Stimulated activated CD8-positive, alpha-beta memory T cell treated with anti-CD3 and anti-CD28 coated beads, Interleukin-15, amount 100 ng/mL, for 48 hours (primary cell): ENCODE results near the gene QPCTL.
"Not testable (repeated sequence)": the region's sequence is repeated elsewhere in the genome, so short reads cannot be mapped to it uniquely, and the experiment has no call there.

Experiments used
- DNase-seq, 2 donors: peaks; one replicate each; pipeline ENCODE4 v3.0.0-alpha.2; 2020; ENCODE audit warnings: low read depth in 2 of 2

Gene QPCTL

GRCh38 chr19:45676851-45677263, 15.6 kb upstream of the QPCTL start:
- DNase-seq = peak in 1 of 2 donors; percentile 44

DNA sequence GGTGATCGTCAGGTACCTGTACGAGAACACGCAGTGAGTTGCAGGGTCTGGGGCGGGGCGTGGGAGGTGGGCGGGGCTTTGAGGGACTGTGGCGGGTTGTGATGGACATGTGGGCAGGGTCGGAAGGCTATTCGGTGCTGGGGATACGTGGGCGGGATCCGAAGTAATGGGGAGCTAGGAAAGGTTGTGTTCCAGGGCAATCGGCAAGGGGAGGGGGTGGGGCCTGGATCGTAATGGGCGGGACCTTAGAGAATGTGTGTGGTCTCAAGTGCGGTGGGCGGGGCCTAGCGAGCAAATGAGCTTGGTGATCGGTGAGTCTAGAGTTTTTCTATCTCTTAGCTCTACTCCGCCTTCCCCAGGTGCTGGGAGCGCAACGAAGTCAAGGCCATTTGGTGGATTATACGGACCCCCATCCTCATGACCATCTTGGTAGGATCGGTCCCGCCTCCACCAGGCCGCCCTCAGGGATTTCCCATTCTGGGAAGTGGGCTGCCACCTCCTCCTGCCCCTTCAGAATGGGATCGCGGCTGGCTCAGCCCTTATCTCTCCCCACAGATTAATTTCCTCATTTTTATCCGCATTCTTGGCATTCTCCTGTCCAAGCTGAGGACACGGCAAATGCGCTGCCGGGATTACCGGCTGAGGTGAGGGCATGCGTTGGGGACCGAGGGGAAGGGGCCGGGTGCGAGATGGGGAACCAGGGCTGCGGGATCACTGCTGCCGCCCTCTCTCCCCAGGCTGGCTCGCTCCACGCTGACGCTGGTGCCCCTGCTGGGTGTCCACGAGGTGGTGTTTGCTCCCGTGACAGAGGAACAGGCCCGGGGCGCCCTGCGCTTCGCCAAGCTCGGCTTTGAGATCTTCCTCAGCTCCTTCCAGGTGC, 14.9 kb upstream of the QPCTL start:
- peak; percentile 66 to 84 for DNase-seq

GRCh38 chr19:45681391-45682015, 11.0 kb upstream of the QPCTL start:
- DNase-seq = peak; percentile 79 to 85

GRCh38 chr19:45682117-45682516, 10.3 kb upstream of the QPCTL start:
- DNase-seq = no peak

DNA sequence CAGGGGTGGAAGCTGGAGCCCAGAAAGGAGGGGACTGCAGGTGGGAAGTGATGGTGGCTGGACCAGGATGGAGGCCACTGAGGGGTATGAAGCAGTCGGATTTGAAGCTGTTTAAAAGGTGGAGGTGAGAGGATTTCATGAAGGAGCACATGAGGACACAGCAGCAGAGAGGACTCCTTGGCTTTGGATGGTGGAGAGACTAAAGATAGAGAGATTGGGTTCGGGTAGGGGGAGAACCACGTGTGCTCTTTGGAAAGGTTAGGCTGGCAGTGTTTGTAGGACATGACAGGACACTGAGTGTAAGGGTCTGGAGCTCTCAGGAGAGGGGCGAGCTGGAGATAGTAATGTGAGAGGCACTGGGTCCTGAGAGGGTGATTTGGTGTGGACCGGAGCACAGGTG, 9.6 kb upstream of the QPCTL start:
- DNase-seq = no peak

DNA sequence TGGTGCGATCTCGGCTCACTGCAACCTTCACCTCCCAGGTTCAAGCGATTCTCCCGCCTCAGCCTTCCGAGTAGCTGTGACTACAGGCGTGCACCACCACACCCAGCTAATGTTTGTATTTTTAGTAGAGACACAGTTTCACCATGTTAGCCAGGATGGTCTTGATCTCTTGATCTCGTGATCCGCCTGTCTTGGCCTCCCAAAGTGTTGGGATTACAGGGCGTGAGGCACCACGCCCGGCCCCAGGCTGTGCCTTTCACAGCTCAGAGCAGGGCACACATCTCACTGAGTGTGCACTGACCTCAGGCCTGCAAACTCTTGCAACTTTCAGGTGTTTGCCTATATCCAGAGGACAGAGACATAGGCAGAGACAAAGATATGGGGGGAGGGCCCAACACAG, 7.4 kb upstream of the QPCTL start:
- not testable (repeated sequence) for DNase-seq

- DNase-seq = no peak
Observed at GRCh38 chr19:45687599-45687998, 4.9 kb upstream of the QPCTL start.

- peak; percentile 86 to 90 for DNase-seq
Observed at GRCh38 chr19:45691516-45692186, 815 bp upstream of the QPCTL start, which contains the start of gene SNRPD2. SNRPD2 (minus strand) TSS chr19:45691953; CDS start chr19:45691888, 65 bp downstream.

GRCh38 chr19:45693106-45693788, 781 bp downstream of the QPCTL start:
- peak; percentile 61 to 66 for DNase-seq

GRCh38 chr19:45701676-45702075, 9.2 kb downstream of the QPCTL start:
- DNase-seq = no peak

- DNase-seq = no peak
Observed at GRCh38 chr19:45705115-45705514, 12.6 kb downstream of the QPCTL start.

GRCh38 chr19:45705710-45706415, 13.4 kb downstream of the QPCTL start:
- DNase-seq = no peak

- no peak for DNase-seq
Observed at GRCh38 chr19:45710356-45711130, 18.1 kb downstream of the QPCTL start.

GRCh38 chr19:45711851-45712698, 19.6 kb downstream of the QPCTL start:
- DNase-seq = no peak

DNA sequence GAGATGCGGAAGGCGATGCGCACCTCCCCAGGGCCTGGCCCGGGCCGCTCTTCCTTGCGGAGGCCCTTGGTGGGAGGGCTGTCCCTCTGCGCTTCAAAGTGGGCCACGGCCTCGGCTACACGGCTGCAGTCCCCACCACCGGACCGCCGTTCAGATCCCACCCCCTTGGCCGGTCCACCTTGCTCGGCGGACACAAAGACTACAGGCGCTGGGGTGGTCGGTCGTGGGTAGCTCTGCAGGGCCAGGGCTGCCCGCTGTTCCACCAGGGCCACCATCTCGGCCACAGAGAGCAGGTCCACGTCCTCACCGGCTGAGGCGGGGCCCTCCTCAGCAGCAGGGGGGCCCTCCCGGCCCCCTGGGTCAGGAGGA, 20.2 kb downstream of the QPCTL start:
- DNase-seq = no peak

DNA sequence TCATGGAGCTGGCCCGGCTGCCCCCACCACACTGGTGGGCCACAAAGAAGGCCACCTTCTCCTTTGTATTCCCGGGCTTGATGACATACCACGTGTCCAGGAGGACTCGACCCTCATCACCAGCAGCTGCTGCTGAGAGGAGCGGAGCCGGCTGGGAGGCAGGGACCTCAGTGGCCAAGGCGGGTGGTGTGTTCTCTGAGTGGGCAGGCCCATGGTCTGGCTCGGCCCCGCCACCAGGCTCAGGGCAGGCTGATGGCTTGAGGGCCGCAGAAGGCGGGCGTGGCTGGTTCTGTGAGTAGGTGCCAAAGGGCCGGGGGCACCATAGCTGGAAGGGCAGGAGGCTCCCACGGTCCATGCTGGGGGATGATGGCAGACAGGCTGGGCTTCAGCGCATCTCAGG, 20.7 kb downstream of the QPCTL start:
- no peak for DNase-seq

DNA sequence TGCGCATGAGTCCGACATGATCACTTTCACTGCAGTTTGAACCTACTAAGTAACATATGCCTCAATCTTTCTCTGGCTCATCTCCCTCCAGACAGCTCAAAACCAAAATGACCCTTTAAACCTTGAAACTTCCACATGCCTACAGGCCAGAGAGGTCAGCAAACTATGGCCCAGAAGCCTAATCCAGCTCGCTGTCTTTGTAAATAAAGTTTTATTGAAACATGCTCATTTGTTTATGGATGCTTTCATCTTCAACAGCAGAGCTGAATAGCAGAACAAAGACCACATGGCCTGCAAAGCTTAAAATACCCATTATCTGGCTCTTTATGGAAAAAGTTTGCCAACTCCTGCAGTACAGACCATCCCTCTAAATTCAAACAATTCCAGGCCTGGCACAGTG, 22.7 kb downstream of the QPCTL start:
- DNase-seq = no peak

DNA sequence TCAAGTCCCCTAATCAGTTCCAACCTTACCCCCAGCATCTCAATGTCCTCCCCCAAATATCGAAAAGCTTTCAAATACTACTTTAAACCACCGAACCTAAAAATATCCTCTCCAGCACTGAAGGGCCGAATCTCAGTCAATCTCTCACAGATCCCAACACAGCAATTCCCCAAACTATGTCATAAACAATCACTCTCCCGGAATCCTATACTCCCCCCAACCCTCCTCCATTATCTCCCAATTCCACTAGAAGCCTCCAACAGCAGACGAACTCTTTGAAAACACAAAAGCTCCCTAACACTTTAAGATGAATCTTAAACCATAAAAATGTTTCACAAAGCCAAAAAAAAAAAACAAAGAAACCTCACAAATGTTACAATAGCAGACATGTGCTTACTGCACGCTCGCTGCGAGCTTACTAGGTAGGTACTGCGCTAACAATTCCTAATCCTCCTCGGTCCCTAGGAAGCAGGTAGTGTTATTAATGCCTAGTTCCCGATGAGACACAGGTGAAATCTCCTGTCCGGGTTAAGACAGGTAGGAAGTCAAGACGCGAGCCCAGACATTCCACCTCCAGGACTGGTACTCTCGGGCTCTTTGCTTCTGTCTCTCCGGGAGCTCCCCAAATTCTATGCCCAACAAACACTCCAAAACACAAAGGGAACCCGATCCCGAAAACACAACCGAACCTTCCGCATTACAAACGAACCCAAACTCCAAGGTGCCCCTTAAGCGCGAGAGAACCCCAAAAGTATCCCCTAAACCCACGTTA, 24.1 kb downstream of the QPCTL start:
- no peak for DNase-seq
